LNCaP clone FGC (cell line): ENCODE measurements around the gene COPS6.

ENCODE experiments used
- DNase-seq: peaks from one replicate; pipeline ENCODE4 v3.0.0-alpha.2; 2011; ENCODE audit warnings: low read depth
- H3K4me3 ChIP-seq: 2 replicates; pipeline ENCODE4 v1.5.1; 2011; ENCODE audit warnings: mild to moderate bottlenecking, low read depth, low read length, control low read depth
- CTCF ChIP-seq: IDR thresholded peaks from 2 replicates; pipeline ENCODE4 v1.5.1; 2012; ENCODE audit warnings: mild to moderate bottlenecking; ENCODE audit not compliant: control insufficient read depth, insufficient read depth; ENCODE audit errors: extremely low read depth

COPS6 gene

GRCh38 chr7:100085515-100085914, 3.3 kb upstream of the COPS6 start:
- no peak for DNase-seq
- no peak for TF ChIP-seq CTCF
- H3K4me3 ChIP-seq: no peak overlapping the region

- H3K4me3 ChIP-seq: no peak overlapping the region
- no peak for DNase-seq
- no peak for TF ChIP-seq CTCF
Observed at GRCh38 chr7:100087055-100087750, 1.6 kb upstream of the COPS6 start.

GRCh38 chr7:100088095-100088620, 611 bp upstream of the COPS6 start:
- TF ChIP-seq CTCF: no peak
- DNase-seq: no peak
- H3K4me3 ChIP-seq: peak overlapping the region; percentile 63

GRCh38 chr7:100089458-100090196, 858 bp downstream of the COPS6 start:
- no peak for DNase-seq
- peak overlapping the region; percentile 63 for H3K4me3 ChIP-seq
- no peak for TF ChIP-seq CTCF

GRCh38 chr7:100090527-100091410, 2.0 kb downstream of the COPS6 start:
- no peak for DNase-seq
- H3K4me3 ChIP-seq: no peak overlapping the region
- no peak for TF ChIP-seq CTCF

- no peak overlapping the region for H3K4me3 ChIP-seq
- no peak for TF ChIP-seq CTCF
- no peak for DNase-seq
Observed at GRCh38 chr7:100091411-100092181, 2.8 kb downstream of the COPS6 start.
